GM19193 (cell line): ENCODE results near the gene SLC35E4.

Source experiments
- POLR2A ChIP-seq: IDR thresholded peaks from 4 replicates; pipeline ENCODE4 v1.6.1; 2011; ENCODE audit not compliant: insufficient read depth, insufficient read length; ENCODE audit errors: extremely low read depth

SLC35E4 gene

DNA sequence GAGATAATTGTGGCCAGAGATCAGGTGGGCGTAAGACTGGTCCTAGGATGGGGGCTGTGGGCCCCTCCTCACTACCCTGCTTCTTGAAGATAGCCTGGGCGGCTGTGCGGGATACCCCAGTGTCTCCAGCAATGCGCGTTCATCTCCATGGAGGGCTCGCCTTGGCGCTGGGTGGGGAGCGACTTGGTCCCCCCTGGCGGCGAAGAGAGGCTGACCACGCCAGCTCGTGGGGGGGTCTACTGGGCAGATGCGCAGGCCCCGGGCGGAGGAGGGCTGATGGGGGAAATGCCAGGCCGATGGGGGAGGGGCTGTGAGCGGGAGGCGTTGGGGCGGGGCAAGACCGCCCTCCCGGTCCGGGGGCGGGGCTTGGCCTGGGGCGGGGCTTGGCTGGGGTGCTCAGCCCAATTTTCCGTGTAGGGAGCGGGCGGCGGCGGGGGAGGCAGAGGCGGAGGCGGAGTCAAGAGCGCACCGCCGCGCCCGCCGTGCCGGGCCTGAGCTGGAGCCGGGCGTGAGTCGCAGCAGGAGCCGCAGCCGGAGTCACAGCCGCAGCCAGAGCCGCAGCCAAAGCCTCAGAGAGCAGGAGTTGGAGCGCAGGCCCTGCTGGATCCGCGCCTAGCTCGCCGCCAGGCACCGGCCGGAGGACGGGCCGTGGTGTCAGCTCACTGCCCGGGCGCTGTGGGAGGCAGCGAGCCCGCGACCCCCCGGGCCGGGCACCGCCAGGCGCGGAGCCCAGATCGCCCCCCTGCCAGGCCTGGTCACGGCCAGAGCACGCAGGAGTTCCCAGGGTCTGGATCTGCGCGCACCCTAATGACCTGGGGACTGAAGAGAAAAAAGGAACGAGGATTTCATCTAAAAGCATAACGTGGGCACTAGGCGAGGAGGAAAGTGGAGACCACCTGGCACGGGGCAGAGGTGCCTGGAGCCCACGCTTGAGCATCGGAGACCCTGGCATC lies at the start of gene SLC35E4:
TSS of gene SLC35E4 (plus strand) at position 509 of the 953 bp plus-strand sequence. CDS start 670 bp downstream, outside the sequence.
- peak; percentile 57 for TF ChIP-seq POLR2A

DNA sequence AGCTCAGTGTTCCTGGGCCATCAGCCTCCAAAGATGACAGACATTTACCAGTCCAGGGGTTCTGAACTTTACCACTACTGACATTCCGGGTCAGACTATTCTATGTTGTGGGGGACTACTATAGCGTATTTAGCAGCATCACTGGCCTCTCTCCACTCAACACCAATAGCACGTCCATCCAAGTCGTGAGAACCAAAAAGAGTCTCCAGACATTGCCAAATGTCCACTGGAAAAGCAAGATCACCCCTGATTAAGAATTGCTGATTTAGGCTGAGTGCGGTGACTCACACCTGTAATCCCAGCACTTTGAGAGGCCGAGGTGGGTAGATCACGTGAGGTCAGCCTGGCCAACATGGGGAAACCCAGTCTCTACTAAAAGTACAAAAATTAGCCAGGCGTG lies 49.2 kb upstream of the SLC35E4 start:
- no peak for TF ChIP-seq POLR2A

DNA sequence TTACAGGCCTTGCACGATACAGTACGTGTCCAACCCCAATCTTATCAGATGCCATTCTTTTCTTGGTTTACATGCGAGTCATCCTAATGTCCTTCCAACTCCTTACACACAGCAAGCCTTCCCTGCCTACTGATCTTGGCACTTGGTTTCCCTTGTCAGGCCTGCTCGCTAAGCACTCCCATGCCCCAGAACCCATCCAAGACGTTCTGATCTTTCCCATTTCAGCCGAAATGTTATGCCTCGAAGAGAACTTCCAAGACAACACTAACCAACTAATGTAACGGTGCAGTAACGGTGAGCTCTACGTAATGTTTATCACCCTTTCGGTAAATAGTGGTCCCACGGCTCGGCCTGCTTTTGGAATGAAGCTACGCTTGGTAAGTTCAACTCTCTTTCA lies 44.4 kb upstream of the SLC35E4 start:
- no peak for TF ChIP-seq POLR2A

GRCh38 chr22:30591588-30592359 lies 43.8 kb upstream of the SLC35E4 start, which contains the start of gene PES1:
Gene PES1 (minus strand): TSS chr22:30591910. CDS start chr22:30591833, 77 bp downstream.
- peak; percentile 73 for TF ChIP-seq POLR2A

DNA sequence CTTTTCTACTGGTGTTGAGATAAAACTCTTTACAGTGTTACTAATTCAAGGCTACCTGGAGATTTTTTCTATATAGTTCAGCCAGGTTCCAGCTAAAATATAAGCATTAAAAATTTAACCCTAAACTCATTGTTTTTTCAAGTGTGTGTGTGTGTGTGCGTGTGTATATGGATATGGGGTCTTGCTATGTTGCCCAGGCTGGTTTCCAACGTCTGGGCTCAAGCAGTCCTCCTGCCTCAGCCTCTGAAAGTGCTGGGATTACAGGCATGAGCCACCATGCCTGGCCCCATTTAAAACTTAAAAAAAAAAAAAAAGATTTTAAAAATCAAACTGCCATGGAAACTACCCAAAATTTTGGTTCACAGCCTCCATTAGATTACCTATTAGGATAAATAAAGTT lies 39.4 kb upstream of the SLC35E4 start:
- no peak for TF ChIP-seq POLR2A

DNA sequence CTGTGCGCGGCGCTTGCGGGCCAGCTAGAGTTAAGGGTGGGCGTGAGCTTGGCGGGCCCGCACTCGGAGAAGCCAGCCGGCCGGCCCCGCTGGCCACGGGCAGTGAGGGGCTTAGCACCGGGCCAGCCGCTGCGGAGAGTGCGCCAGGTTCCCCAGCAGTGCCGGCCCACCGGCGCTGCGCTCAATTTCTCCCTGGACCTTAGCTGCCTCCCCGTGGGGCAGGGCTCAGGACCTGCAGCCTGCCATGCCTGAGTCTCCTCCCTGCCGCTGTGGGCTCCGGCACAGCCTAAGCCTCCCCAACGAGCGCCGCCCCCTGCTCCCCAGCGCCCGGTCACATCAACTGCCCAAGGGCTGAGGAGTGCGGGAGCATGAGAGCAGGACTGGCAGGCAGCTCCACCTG lies 38.7 kb upstream of the SLC35E4 start:
- no peak for TF ChIP-seq POLR2A

DNA sequence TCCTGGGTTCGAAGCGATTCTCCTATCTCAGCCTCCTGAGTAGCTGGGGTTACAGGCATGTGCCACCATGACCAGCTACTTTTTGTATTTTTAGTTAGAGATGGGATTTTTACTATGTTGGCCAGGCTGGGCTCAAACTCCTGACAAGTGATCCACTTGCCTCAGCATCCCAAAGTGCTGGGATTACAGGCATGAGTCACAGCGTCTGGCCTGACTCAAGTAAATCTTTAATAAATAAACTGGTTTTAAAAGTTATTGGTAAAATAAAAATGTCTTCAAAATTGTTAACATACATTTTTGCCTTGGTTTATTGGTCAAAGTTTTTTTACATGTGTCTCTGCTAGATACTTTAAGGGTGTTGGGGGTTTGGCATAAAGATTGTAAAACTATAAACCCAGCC lies 36.6 kb upstream of the SLC35E4 start:
- TF ChIP-seq POLR2A: no peak

DNA sequence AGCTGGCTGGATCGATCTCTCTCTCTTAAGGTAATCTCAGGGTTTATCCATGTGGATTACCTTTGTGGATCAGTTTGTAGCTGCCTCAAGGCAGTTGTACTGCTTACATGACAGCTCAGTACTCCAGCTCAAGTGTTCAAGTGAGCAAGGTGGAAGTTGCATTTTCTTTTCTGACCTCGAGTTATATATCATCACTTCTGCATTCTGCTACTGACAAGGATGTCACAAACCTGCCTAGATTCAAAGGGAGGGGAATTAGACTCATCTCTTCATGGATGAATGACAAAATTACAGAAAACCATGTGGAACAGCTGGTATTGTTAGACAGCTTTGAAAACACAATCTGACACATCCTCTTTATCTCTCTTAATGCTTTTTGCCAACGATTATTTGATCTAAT lies 34.7 kb upstream of the SLC35E4 start:
- no peak for TF ChIP-seq POLR2A

- no peak for TF ChIP-seq POLR2A
Measured at GRCh38 chr22:30601464-30601863, 34.1 kb upstream of the SLC35E4 start.

DNA sequence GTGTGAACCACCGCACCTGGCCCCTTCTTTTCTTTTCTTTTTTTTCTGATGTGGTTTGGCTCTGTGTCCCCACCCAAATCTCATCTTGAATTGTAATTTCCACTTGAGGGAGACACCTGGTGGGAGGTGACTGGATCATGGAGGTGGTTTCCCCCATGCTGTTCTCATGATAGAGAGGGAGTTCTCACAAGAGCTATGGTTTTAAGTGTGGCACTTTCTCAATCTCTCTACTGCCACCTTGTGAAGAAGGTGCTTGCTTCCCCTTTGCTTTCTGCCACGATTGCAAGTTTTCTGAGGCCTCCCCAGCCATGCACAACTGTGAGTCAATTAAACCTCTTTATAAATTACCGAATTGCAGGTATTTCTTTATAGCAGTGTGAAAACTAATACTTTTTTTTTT lies 33.5 kb upstream of the SLC35E4 start:
- TF ChIP-seq POLR2A: no peak

DNA sequence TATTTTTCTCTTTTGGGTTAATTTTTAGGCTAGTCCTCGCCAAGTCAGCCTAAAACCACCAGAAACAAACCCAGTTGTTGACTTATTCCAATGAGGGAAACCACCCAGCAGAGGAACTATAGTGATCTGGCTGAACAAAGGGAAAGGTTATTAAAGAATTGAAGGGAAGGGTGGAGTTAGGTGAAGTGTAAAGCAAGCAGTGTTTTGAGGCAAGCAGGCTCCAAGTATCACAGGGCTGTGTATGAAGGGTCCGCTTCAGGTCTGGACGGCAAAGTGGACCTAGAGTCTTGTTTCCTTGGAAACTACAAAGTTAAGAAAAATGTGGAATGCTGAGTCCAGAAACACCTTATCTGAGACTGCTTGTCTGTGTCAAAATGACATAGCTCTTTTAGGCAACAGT lies 31.8 kb upstream of the SLC35E4 start:
- TF ChIP-seq POLR2A: no peak

DNA sequence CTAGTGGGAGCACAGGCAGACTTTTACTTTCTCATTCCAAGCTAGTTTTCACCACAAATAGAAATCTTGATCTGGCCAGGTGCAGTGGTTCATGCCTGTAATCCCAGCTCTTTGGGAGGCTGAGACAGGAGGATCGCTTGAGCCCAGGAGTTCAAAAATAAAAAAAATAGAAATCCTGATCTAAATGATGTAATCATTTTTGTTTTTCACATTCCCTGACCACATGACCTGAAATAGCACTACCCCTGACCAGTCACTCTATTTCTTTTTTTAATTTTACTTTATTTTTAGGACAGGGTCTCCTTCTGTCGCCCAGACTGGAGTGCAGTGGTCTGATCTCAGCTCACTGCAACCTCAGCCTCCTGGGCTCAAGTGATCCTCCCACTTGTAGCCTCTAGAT lies 30.9 kb upstream of the SLC35E4 start:
- no peak for TF ChIP-seq POLR2A

DNA sequence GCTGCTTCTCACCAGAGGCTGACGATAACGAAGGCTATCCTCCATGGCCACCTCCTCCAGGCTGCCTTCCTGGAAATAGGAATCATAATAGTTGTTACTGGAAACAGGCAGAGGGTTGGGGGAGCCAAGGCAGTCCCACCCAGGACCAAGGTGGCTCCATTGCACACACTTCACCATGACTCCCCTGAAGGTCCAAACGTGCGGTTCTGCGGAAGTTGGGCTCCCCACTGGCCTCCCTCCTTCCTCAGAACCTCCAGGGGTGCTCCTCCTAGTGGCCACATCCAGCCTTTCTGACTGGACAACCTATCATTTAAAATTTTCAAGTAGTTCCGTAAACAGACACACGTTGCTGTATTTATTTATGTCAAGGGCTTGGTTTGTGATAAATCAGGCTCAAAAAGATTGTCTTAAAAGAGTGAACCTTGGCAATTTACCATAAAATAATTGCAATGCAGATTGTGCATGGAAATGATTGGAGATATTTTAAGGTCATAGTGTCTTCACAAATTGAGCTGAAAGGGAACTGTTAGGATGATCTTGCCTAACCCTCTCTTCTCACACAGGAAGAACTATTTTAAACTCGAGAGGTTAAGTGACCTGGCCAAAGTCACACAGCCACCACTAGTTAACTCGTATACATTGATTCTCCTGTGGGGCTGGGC lies 30.0 kb upstream of the SLC35E4 start:
- TF ChIP-seq POLR2A: no peak

DNA sequence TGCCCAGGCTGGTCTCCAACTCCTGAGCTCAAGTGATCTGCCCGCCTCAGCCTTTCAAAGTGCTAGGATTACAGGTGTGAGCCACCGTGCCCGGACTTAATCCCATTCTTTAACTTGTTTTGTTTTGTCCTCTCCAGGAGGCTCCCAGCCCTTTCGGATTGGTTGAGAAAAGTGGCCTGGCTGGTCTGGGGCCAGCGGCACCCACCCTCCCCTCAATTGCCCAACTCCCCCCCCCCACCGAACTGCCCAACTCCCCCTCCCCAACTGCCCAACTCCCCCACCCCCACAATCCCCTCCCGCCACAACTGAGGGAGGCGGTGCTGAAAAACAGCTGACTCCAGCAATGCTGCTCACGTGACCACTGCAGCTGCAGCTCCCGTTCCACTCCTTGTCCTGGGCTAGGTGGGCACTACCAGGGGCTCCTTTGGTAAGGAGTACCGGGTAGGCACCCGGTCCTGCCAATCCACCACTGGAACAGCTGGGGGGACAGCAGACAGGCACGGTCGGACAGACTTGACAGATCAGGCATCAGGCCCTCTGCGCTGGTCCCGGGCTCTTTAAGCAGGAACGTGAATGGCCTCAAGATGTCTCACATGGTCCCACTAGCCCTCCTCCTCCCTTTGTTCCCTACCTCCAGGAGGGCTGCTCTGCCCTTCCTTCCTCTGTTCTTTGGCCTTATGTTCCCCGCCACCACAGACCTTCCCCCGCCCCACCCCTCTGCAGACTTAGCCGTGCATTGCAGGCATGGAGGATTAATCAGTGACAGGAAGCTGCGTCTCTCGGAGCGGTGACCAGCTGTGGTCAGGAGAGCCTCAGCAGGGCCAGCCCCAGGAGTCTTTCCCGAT lies 28.9 kb upstream of the SLC35E4 start, which contains the start of gene TCN2:
TSS of gene TCN2 (plus strand) at position 720 of the 845 bp plus-strand sequence. CDS start 158 bp downstream, outside the sequence.
- TF ChIP-seq POLR2A: peak; percentile 37
